ENCODE measurements around the gene PIN1.

PIN1 gene

GRCh38 chr19:9857076-9857721 is 22.1 kb downstream of the PIN1 start:
- no peak for DNase-seq

- no peak for DNase-seq
Observed at GRCh38 chr19:9857920-9858746, 23.0 kb downstream of the PIN1 start.

- DNase-seq: no peak
Observed at GRCh38 chr19:9858766-9859165, 23.6 kb downstream of the PIN1 start.

- no peak for DNase-seq
Observed at GRCh38 chr19:9860407-9860806, 25.3 kb downstream of the PIN1 start.

GRCh38 chr19:9861503-9861902 is 26.4 kb downstream of the PIN1 start:
- DNase-seq: no peak

GRCh38 chr19:9862938-9863337 is 27.8 kb downstream of the PIN1 start:
- DNase-seq: no peak

- no peak for DNase-seq
Observed at GRCh38 chr19:9863759-9864158, 28.6 kb downstream of the PIN1 start.

GRCh38 chr19:9865732-9866501 is 30.8 kb downstream of the PIN1 start:
- DNase-seq: no peak

GRCh38 chr19:9868983-9869617 is 34.0 kb downstream of the PIN1 start:
- DNase-seq: peak; percentile 33 to 70

GRCh38 chr19:9871626-9872338 is 36.7 kb downstream of the PIN1 start:
- no peak for DNase-seq

- no peak for DNase-seq
Observed at GRCh38 chr19:9872618-9873242, 37.6 kb downstream of the PIN1 start.

GRCh38 chr19:9875031-9875627 is 40.0 kb downstream of the PIN1 start:
- DNase-seq: no peak

- no peak for DNase-seq
Observed at GRCh38 chr19:9875796-9876195, 40.7 kb downstream of the PIN1 start.

GRCh38 chr19:9877780-9878510 is 42.8 kb downstream of the PIN1 start:
- no peak for DNase-seq

- no peak for DNase-seq
Observed at GRCh38 chr19:9878511-9879196, 43.5 kb downstream of the PIN1 start.

- peak; percentile 94 to 99 for DNase-seq
Observed at GRCh38 chr19:9881720-9882119, 46.6 kb downstream of the PIN1 start.

GRCh38 chr19:9883231-9883758 is 48.2 kb downstream of the PIN1 start:
- peak; percentile 95 to 98 for DNase-seq

- no peak for DNase-seq
Observed at GRCh38 chr19:9883764-9884163, 48.6 kb downstream of the PIN1 start.

- DNase-seq: no peak
Observed at GRCh38 chr19:9885077-9885552, 50.0 kb downstream of the PIN1 start.

Measured in NCI-H524 (cell line).